Midbrain (tissue), 1 donor: ENCODE data around the gene LBR.

Experiments used
- DNase-seq: peaks from one replicate; lab custom pipeline; 2025; lab: John Stamatoyannopoulos, UW

The LBR gene

GRCh38 chr1:225373155-225373554 lies 54.7 kb downstream of the LBR start:
- DNase-seq = no peak

GRCh38 chr1:225371366-225372010 lies 56.4 kb downstream of the LBR start:
- no peak for DNase-seq

DNA sequence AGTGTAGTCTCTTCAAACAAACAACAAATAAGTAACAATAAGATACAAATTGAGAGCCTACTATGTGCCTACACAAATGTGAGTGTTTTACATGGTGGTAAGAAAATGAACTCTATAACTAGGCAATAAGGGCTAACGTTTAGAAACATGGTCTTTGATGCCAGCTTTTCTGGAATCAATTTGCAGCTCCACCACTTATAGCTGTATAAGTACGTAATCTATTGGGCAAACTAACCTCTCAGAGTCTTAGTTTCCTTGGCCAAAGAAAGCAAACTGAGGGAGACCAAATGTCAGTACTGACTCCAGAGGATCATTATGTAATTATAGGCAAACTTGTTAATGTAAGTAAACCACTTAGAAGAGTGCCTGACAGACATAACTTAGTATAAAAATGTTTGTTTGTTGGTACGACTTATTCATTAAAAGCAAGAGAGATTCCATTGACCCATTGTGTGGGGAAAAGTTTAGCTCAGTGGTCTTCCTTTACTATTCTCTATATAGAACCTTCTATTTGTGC lies 59.7 kb downstream of the LBR start:
- no peak for DNase-seq

- no peak for DNase-seq
Measured at GRCh38 chr1:225366552-225366951, 61.3 kb downstream of the LBR start.

DNA sequence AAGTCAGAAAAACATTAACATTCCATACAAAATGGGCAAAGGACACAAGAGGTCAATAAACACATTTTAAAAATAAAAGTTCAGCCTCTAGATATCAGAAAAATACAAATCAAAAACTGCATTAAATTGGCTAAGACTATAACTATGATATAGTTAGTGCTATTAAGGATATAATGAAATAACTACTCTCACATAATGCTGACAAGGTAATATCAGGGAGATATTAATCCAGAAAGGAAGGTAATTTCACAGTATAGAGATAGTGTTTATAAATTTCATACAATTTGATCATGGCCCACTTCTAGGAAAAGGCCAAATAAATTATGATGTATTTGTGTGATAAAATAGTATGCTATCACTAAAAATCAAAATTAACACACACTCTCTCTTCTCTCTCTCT lies 61.8 kb downstream of the LBR start:
- no peak for DNase-seq

- DNase-seq = no peak
Measured at GRCh38 chr1:225364439-225364838, 63.4 kb downstream of the LBR start.

DNA sequence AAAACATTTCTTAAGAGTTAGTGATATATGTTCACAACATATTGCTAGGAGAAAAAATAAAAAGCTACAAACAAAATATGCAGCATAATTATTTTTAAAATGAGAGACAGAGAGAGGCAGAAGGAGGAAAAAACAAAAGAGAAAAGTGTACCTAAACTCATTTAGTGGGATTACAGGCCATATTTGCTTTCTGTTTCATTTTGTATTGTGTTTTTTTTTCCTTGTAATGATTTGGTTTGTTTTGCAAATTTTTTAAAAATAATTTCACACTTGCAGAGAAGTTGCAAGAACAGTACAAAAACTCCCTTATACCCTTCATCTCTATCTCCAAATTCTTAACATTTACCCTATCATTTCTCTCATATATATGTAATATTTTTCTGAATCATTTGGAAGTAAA lies 65.0 kb downstream of the LBR start:
- no peak for DNase-seq

- no peak for DNase-seq
Measured at GRCh38 chr1:225361176-225361575, 66.7 kb downstream of the LBR start.

DNA sequence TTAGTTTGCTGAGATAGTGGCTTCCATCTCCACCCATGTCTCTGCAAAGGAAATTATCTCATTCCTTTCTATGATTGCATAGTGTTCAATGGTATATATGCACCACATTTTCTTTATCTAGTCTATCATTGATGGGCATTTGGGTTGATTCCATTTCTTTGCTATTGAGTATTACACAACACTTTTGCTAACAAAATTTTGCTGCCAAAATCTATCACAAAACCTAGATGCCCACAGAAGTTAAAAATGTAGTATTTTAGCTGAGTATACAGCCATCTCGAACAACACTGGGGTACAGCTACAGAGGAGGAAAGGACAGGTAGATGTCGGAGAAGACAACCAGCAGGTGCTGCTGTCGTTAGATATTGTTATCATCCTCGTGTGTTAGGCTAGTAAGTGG lies 67.7 kb downstream of the LBR start:
- no peak for DNase-seq

GRCh38 chr1:225355863-225356262 lies 72.0 kb downstream of the LBR start:
- DNase-seq = no peak

- no peak for DNase-seq
Measured at GRCh38 chr1:225354906-225355305, 72.9 kb downstream of the LBR start.
